Common myeloid progenitor, CD34-positive (primary cell): ENCODE results near the gene RPTOR.

Experiments
- CTCF ChIA-PET: fragments of 350-600 bp; sonication (Branson Sonifier 250); formaldehyde crosslinking; loops from one replicate; lab custom pipeline; 2021; ENCODE audit warnings: antibody characterized with exemption; lab: Charles Lee
- POLR2A ChIA-PET: fragments of 350-600 bp; sonication (Branson Sonifier 250); formaldehyde crosslinking; loops from one replicate; lab custom pipeline; 2021; ENCODE audit warnings: antibody characterized with exemption; lab: Charles Lee
- DNase-seq, 3 donors: peaks; one replicate each; pipeline versions ENCODE4 v3.0.0 to v3.0.0-alpha.2; 2013
- H3K27ac ChIP-seq, 2 experiments: 1 replicate in 1 of 2; 2 replicates in 1 of 2; pipeline ENCODE4 v1.7.0; 2013; ENCODE audit warnings: inconsistent platforms in 2 of 2, low read length in 2 of 2, mild to moderate bottlenecking in 2 of 2, low read depth in 1 of 2, moderate library complexity in 1 of 2; ENCODE audit not compliant: severe bottlenecking in 2 of 2, insufficient read depth in 1 of 2, poor library complexity in 1 of 2
- H3K27me3 ChIP-seq, 5 experiments: replicated peaks in 2 of 5; 1 replicate in 3 of 5; 2 replicates in 2 of 5; pipeline versions ENCODE4 v1.6.1 to v1.7.0; 2013; ENCODE audit warnings: low read length in 4 of 5, mild to moderate bottlenecking in 2 of 5, moderate library complexity in 2 of 5, inconsistent platforms in 1 of 5; ENCODE audit not compliant: insufficient read depth in 5 of 5, control insufficient read depth in 4 of 5
- H3K36me3 ChIP-seq, 4 experiments: 1 replicate in 2 of 4; 2 replicates in 2 of 4; pipeline versions ENCODE4 v1.6.1 to v1.7.0; 2013; ENCODE audit warnings: low read length in 3 of 4, control low read depth in 1 of 4, mild to moderate bottlenecking in 1 of 4; ENCODE audit not compliant: control insufficient read depth in 4 of 4, insufficient read depth in 4 of 4
- H3K4me1 ChIP-seq, 4 experiments: 1 replicate in 3 of 4; 2 replicates in 1 of 4; pipeline versions ENCODE4 v1.6.1 to v1.7.1; 2013; ENCODE audit warnings: low read length in 3 of 4, mild to moderate bottlenecking in 3 of 4, control low read depth in 1 of 4, inconsistent platforms in 1 of 4, moderate library complexity in 1 of 4; ENCODE audit not compliant: control insufficient read depth in 4 of 4, insufficient read depth in 4 of 4; ENCODE audit errors: control extremely low read depth in 1 of 4
- H3K4me3 ChIP-seq, 7 experiments: 1 replicate in 4 of 7; 2 replicates in 3 of 7; pipeline versions ENCODE4 v1.5.1 to v1.7.0; 2013; ENCODE audit warnings: mild to moderate bottlenecking in 7 of 7, low read length in 6 of 7, moderate library complexity in 6 of 7, inconsistent platforms in 2 of 7, low read depth in 2 of 7, control low read depth in 1 of 7; ENCODE audit not compliant: insufficient read depth in 4 of 7, control insufficient read depth in 1 of 7; ENCODE audit errors: extremely low read depth in 1 of 7
- H3K9me3 ChIP-seq, 5 experiments: 1 replicate in 4 of 5; 2 replicates in 1 of 5; pipeline versions ENCODE4 v1.6.1 to v1.7.1; 2013; ENCODE audit warnings: low read length in 4 of 5, mild to moderate bottlenecking in 2 of 5, inconsistent platforms in 1 of 5, low read depth in 1 of 5, moderate library complexity in 1 of 5; ENCODE audit not compliant: control insufficient read depth in 4 of 5, insufficient read depth in 2 of 5; ENCODE audit errors: control extremely low read depth in 1 of 5
- WGBS: methylation state at CpG from one replicate; pipeline ENCODE4 v1.1.5; 2013; ENCODE audit not compliant: insufficient coverage; 5-methylcytosine and 5-hydroxymethylcytosine counted together

The RPTOR gene

GRCh38 chr17:80901319-80901718, 356.7 kb downstream of the RPTOR start:
- no peak overlapping the region for H3K4me3 ChIP-seq
- H3K27ac ChIP-seq = no peak overlapping the region
- H3K9me3 ChIP-seq = no peaks in the 10 kb centered on the region
- H3K4me1 ChIP-seq = no peaks in the 10 kb centered on the region
- no peaks in the 10 kb centered on the region for H3K27me3 ChIP-seq
- CTCF ChIA-PET = interaction anchor here (0.8 to 1.0 kb wide), 2 partner anchors 74 to 201 kb away, joined by 3 to 4 read pairs; no protein-coding TSS in a partner anchor
- POLR2A ChIA-PET = no interaction called here
- peaks cover 2 to 44% (median 22%) of the 10 kb centered on the region in 4 experiments for H3K36me3 ChIP-seq
- 75% methylated on average over 2 of the region's 4 CpGs for WGBS
- no peak for DNase-seq

GRCh38 chr17:80902197-80902962, 357.7 kb downstream of the RPTOR start:
- H3K27me3 ChIP-seq = no peaks in the 10 kb centered on the region

GRCh38 chr17:80902963-80903611, 358.4 kb downstream of the RPTOR start:
- Histone ChIP-seq H3K27ac (no peak overlapping the region), H3K36me3 (peaks cover 2 to 57% (median 28%) of the 10 kb centered on the region in 4 experiments), H3K9me3 (no peaks in the 10 kb centered on the region), H3K4me3 (no peak overlapping the region), H3K27me3 (no peaks in the 10 kb centered on the region), H3K4me1 (no peaks in the 10 kb centered on the region)
- DNase-seq = no peak
- ChIA-PET CTCF (interaction anchor here (0.9 kb wide), 1 partner anchor 10 kb away, joined by 3 read pairs; no protein-coding TSS in a partner anchor), POLR2A (no interaction called here)
- WGBS = 97% methylated on average over 27 of the region's 29 CpGs

More at GRCh38 chr17:80902197-80902962, 357.7 kb downstream of the RPTOR start:
- CTCF ChIA-PET = no interaction called here
- H3K27ac ChIP-seq = no peak overlapping the region
- WGBS = 94% methylated on average over 29 of the region's 29 CpGs
- DNase-seq = no peak
- H3K4me1 ChIP-seq = no peaks in the 10 kb centered on the region
- POLR2A ChIA-PET = no interaction called here
- peaks cover 2 to 50% (median 27%) of the 10 kb centered on the region in 4 experiments for H3K36me3 ChIP-seq
- H3K9me3 ChIP-seq = no peaks in the 10 kb centered on the region
- H3K4me3 ChIP-seq = no peak overlapping the region

- CTCF ChIA-PET = interaction anchor here (0.9 kb wide), 1 partner anchor 9 kb away, joined by 3 read pairs; no protein-coding TSS in a partner anchor
- POLR2A ChIA-PET = no interaction called here
- Histone ChIP-seq H3K9me3 (no peaks in the 10 kb centered on the region), H3K4me3 (no peak overlapping the region), H3K27ac (no peak overlapping the region), H3K4me1 (no peaks in the 10 kb centered on the region), H3K27me3 (no peaks in the 10 kb centered on the region), H3K36me3 (peaks cover 2 to 60% (median 30%) of the 10 kb centered on the region in 4 experiments)
- DNase-seq = no peak
- 97% methylated on average over 27 of the region's 30 CpGs for WGBS
Observed at GRCh38 chr17:80904036-80904753, 359.6 kb downstream of the RPTOR start.

GRCh38 chr17:80905586-80906230, 361.1 kb downstream of the RPTOR start:
- no peaks in the 10 kb centered on the region for H3K4me1 ChIP-seq
- POLR2A ChIA-PET = no interaction called here
- CTCF ChIA-PET = no interaction called here
- WGBS = 100% methylated on average over 12 of the region's 22 CpGs
- no peak overlapping the region for H3K27ac ChIP-seq
- no peak for DNase-seq
- H3K4me3 ChIP-seq = no peak overlapping the region
- H3K27me3 ChIP-seq = no peaks in the 10 kb centered on the region
- peaks cover 0 to 50% (median 29%) of the 10 kb centered on the region in 4 experiments for H3K36me3 ChIP-seq
- no peaks in the 10 kb centered on the region for H3K9me3 ChIP-seq

GRCh38 chr17:80906364-80907259, 362.0 kb downstream of the RPTOR start:
- POLR2A ChIA-PET = interaction anchor here (0.7 kb wide), 1 partner anchor 59 kb away, joined by 3 read pairs; no protein-coding TSS in a partner anchor
- H3K9me3 ChIP-seq = no peaks in the 10 kb centered on the region
- CTCF ChIA-PET = no interaction called here
- peaks cover 0 to 46% (median 26%) of the 10 kb centered on the region in 4 experiments for H3K36me3 ChIP-seq
- no peaks in the 10 kb centered on the region for H3K27me3 ChIP-seq
- peaks cover 0 to 3% (median 0%) of the 10 kb centered on the region in 4 experiments for H3K4me1 ChIP-seq
- H3K27ac ChIP-seq = no peak overlapping the region
- 96% methylated on average over 39 of the region's 39 CpGs for WGBS
- no peak overlapping the region for H3K4me3 ChIP-seq
- DNase-seq = no peak
